TTC549 (cell line): ENCODE data around the gene STPG1.
A peak's percentile ranks its signal among the peaks of the same experiment; 100 is the strongest.

Experiments
- FAIRE-seq: peaks from 2 replicates; lab custom pipeline; 2012; peaks lifted over from hg19 to GRCh38; lab: Jason Lieb, UNC

The STPG1 gene

GRCh38 chr1:24426744-24427544 lies 13.4 kb upstream of the STPG1 start:
- no peak for FAIRE-seq

GRCh38 chr1:24425922-24426321 lies 12.3 kb upstream of the STPG1 start:
- FAIRE-seq: no peak

- no peak for FAIRE-seq
These were observed 11.9 kb upstream of the STPG1 start for GRCh38 chr1:24425441-24425840.

GRCh38 chr1:24424990-24425389 lies 11.4 kb upstream of the STPG1 start:
- FAIRE-seq: no peak

GRCh38 chr1:24424207-24424606 lies 10.6 kb upstream of the STPG1 start:
- no peak for FAIRE-seq

- FAIRE-seq: no peak
These were observed 7.9 kb upstream of the STPG1 start for GRCh38 chr1:24421502-24421901.

- FAIRE-seq: no peak
These were observed 7.0 kb upstream of the STPG1 start for GRCh38 chr1:24420547-24420946.

GRCh38 chr1:24418898-24419628 lies 5.5 kb upstream of the STPG1 start:
- no peak for FAIRE-seq

GRCh38 chr1:24417681-24418080 lies 4.1 kb upstream of the STPG1 start:
- FAIRE-seq: no peak

- no peak for FAIRE-seq
These were observed 3.2 kb upstream of the STPG1 start for GRCh38 chr1:24416666-24417391.

GRCh38 chr1:24415910-24416665 lies 2.5 kb upstream of the STPG1 start:
- FAIRE-seq: no peak

- peak; percentile 42 for FAIRE-seq
These were observed 1.8 kb upstream of the STPG1 start, which contains the start of gene NIPAL3 for GRCh38 chr1:24415334-24415909. TSS of gene NIPAL3 (plus strand) at chr1:24415802. CDS start at chr1:24419548, 3,746 bp downstream.

GRCh38 chr1:24414775-24415333 lies 1.3 kb upstream of the STPG1 start:
- FAIRE-seq: no peak

GRCh38 chr1:24412408-24412807 lies 1.2 kb downstream of the STPG1 start:
- FAIRE-seq: no peak

GRCh38 chr1:24411963-24412362 lies 1.6 kb downstream of the STPG1 start:
- no peak for FAIRE-seq

- no peak for FAIRE-seq
These were observed 2.8 kb downstream of the STPG1 start for GRCh38 chr1:24410750-24411149.

- no peak for FAIRE-seq
These were observed 4.0 kb downstream of the STPG1 start for GRCh38 chr1:24409535-24409934.

GRCh38 chr1:24406788-24407187 lies 6.8 kb downstream of the STPG1 start:
- FAIRE-seq: no peak

- no peak for FAIRE-seq
These were observed 9.8 kb downstream of the STPG1 start for GRCh38 chr1:24403806-24404205.

- FAIRE-seq: no peak
These were observed 13.5 kb downstream of the STPG1 start for GRCh38 chr1:24400065-24400464.

- no peak for FAIRE-seq
These were observed 19.7 kb downstream of the STPG1 start for GRCh38 chr1:24393892-24394291.
